Thoracic aorta endothelial cell (primary cell): ENCODE results near the gene SNAP25. TPM values are rescaled to one million over a fixed set of nuclear protein-coding genes. Genes with fewer than 3 reads are reported as not detected.

Experiments
- small RNA-seq: library from RNA; depleted of rRNA; stranded (forward); fragments of <200 nt; gene quantifications from one replicate; pipeline ENCODE3, GENCODE V24; 2012
- total RNA-seq: library from RNA; depleted of rRNA; stranded (reverse); fragments of >200 nt; gene quantifications from 2 replicates; pipeline ENCODE4 v1.2.3, GENCODE V29; 2012

SNAP25 gene
- total RNA-seq = not detected in 2 replicates

GRCh38 chr20:10218536-10219451 lies at the start of gene SNAP25:
TSS of gene SNAP25 (plus strand) at chr20:10218830. CDS start at chr20:10275492, 56,662 bp downstream.

Small RNA genes within 50 kb of the gene (small RNA-seq; reads per million reads assigned to genes)
- not detected for gene HIGD1AP15

Other genes with a start within 250 kb of the SNAP25 start
- gene ANKEF1, start 183.8 kb upstream of the SNAP25 start, total RNA-seq = 2.8 and 4.0 TPM in 2 replicates
- gene MKKS, start 215.4 kb downstream of the SNAP25 start, total RNA-seq = 7.4 and 9.8 TPM in 2 replicates
- 5.1 and 5.8 TPM in 2 replicates for gene SLX4IP, start 216.5 kb downstream of the SNAP25 start, total RNA-seq